ENCODE measurements around the gene KMT2C.

Gene KMT2C

DNA sequence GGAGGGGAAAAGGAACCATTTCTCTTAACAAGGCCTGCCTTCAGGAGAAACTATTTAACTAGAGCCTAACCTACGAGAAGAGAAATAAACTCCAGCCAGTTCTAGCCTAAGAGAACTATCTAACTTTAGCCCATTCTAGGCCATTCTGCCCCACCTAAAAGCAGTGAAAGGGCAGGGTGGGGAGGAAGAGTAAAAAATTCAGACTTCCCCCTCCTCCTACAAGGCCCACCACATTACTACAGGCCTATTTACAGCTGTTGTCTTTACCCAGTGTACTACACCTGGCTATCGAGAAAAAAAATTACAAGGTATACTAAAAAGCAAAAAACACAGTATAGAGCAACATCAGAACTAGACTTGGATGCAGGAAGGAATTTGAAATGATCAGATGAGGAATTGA, 93.0 kb downstream of the KMT2C start:
- Histone ChIP-seq H3K4me1 (ENCODE audit: control insufficient read depth, insufficient read depth, low read length) (peaks cover 4% of the 10 kb centered on the region), H3K27me3 (ENCODE audit: control insufficient read depth, insufficient read depth, low read length) (no peaks in the 10 kb centered on the region), H3K4me2 (ENCODE audit: low read length) (no peak overlapping the region), H3K36me3 (ENCODE audit: insufficient read depth, low read length) (peaks cover 3% of the 10 kb centered on the region), H3K4me3 (ENCODE audit: low read length) (no peak overlapping the region), H3K9ac (ENCODE audit: low read depth, low read length) (no peak overlapping the region), H3K9me3 (replicated peaks; ENCODE audit: low read length) (no peaks in the 10 kb centered on the region)

DNA sequence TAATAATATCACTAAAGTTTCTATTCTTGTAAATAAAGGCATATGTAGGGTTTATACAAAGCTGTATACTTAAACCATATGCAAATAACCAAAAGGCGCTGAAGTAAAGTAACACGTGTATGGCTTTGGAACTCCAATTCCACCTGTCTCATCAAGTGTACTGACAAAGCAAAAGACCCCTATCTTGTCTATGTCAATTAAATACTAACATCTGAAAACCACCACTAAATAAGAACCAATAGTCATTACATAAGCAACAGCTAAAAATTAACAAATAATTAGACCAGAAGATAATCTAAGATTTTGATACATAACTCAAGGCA, 93.9 kb downstream of the KMT2C start:
- no peaks in the 10 kb centered on the region for H3K27me3 ChIP-seq (ENCODE audit: control insufficient read depth, insufficient read depth, low read length)
- no peak overlapping the region for H3K4me3 ChIP-seq (ENCODE audit: low read length)
- H3K36me3 ChIP-seq (ENCODE audit: insufficient read depth, low read length), result no peaks in the 10 kb centered on the region
- H3K9me3 ChIP-seq (replicated peaks; ENCODE audit: low read length), result no peaks in the 10 kb centered on the region
- no peak overlapping the region for H3K4me2 ChIP-seq (ENCODE audit: low read length)
- peaks cover 4% of the 10 kb centered on the region for H3K4me1 ChIP-seq (ENCODE audit: control insufficient read depth, insufficient read depth, low read length)
- H3K9ac ChIP-seq (ENCODE audit: low read depth, low read length), result no peak overlapping the region

DNA sequence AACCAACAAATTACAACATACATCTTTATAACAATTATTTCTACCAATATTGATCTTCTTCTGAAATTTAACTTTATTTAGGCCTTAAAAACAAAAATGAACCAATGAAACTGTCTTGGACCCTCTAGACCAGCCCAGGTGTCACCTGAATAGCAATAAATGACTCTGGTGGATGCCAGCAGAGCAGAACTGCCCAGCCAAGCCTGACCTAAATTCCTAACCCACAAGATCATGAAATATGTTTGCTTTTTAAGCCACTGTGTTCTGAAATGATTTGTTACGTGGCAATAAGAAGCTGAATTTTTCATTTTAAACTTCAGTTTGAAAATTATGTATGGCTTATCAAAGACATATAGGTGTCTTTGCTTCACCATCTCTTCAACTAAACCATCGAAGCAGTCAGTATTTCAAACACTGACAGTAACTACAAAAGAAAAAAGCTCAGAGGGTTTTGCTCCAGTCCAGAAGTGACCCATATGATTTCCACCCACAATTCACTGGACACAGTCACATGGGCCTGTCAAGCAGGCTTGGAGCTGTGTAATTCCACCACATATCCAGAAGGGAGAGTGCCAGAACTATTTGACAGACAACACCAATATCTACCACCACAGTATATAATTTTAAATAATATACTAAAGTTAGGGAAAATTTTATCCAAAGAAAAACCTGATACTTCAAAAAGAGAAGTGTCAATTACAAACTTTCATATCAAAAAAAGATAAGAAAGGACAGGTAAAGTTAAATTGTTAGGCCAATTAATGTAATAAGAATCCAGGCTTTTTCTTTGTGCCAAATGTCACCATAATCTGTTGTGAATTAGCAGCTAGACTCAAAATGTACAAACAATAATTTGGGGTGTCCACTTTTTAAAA, 94.5 kb downstream of the KMT2C start:
- Histone ChIP-seq H3K4me3 (ENCODE audit: low read length) (no peak overlapping the region), H3K9me3 (replicated peaks; ENCODE audit: low read length) (no peaks in the 10 kb centered on the region), H3K9ac (ENCODE audit: low read depth, low read length) (peak overlapping the region; percentile 31), H3K4me2 (ENCODE audit: low read length) (no peak overlapping the region), H3K4me1 (ENCODE audit: control insufficient read depth, insufficient read depth, low read length) (peaks cover 4% of the 10 kb centered on the region), H3K27me3 (ENCODE audit: control insufficient read depth, insufficient read depth, low read length) (no peaks in the 10 kb centered on the region), H3K36me3 (ENCODE audit: insufficient read depth, low read length) (no peaks in the 10 kb centered on the region)

DNA sequence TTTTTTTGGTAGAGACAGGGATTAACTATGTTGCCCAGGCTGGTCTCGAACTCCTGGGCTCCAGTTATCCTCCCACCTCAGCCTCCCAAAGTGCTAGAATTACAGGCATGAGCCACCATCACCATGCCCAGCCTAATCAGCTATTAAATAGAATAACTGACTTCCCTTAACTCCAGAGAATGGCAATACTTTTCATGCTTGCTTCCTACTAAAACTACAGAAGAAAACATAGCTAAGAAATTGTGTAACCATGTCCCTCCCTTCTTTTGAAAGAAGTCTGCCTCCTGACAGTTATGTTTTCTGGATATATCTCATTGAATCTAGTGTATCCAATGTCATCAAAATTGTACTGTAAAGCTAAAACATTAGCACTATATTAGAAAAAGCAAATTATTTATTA, 95.6 kb downstream of the KMT2C start:
- Histone ChIP-seq H3K27me3 (ENCODE audit: control insufficient read depth, insufficient read depth, low read length) (no peaks in the 10 kb centered on the region), H3K9me3 (replicated peaks; ENCODE audit: low read length) (no peaks in the 10 kb centered on the region), H3K4me1 (ENCODE audit: control insufficient read depth, insufficient read depth, low read length) (peaks cover 4% of the 10 kb centered on the region)

DNA sequence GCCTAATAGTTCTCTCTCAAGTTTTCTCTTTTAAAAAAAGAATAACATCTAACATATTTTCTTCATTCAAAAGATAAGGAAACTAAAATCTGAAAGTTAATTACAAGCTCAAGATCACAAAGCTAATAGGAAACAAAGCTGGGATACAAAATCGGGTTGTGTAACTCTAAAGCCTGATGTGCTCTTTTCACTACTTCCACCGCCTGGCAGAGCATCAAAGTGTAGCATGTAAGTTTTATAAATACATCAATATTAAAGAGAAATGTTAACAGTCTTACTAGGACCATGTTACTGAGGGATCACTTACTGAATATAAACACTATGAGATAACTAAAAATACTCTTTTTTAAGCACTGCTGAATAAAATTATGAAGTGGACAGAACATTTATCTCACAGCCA, 97.2 kb downstream of the KMT2C start:
- Histone ChIP-seq H3K9ac (ENCODE audit: low read depth, low read length) (no peak overlapping the region), H3K4me3 (ENCODE audit: low read length) (no peak overlapping the region), H3K4me1 (ENCODE audit: control insufficient read depth, insufficient read depth, low read length) (peaks cover 4% of the 10 kb centered on the region), H3K27me3 (ENCODE audit: control insufficient read depth, insufficient read depth, low read length) (no peaks in the 10 kb centered on the region), H3K4me2 (ENCODE audit: low read length) (no peak overlapping the region), H3K36me3 (ENCODE audit: insufficient read depth, low read length) (no peaks in the 10 kb centered on the region), H3K9me3 (replicated peaks; ENCODE audit: low read length) (no peaks in the 10 kb centered on the region)

More for the DNA sequence above, 95.6 kb downstream of the KMT2C start:
- no peak overlapping the region for H3K4me3 ChIP-seq (ENCODE audit: low read length)
- no peak overlapping the region for H3K4me2 ChIP-seq (ENCODE audit: low read length)
- H3K9ac ChIP-seq (ENCODE audit: low read depth, low read length), result no peak overlapping the region
- no peaks in the 10 kb centered on the region for H3K36me3 ChIP-seq (ENCODE audit: insufficient read depth, low read length)

DNA sequence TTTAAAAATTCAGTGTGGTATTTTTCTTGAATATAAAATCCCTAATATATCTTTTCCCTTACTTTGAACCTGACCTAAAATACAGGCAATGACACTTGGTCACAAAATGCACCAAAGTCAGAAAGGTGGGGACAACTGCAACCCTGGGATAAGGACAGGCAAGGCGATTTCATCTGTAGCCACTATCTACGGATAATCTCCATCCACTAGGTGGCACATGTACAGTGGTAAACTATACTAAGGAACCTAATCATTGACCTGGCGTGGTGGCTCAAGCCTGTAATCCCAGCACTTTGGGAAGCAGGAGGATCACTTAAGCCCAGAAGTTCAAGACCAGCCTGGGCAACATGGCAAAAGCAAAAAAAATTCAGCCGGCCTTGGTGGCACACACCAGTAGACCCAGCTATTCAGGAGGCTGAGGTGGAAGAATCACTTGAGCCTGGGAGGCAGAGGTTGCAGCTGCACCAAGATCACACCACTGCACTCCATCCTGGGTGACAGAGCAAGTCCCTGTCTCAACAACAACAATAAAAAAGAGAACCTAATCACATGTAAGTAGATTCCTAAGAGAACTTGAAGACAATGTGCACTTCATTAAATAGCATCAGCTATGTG, 98.9 kb downstream of the KMT2C start:
- H3K4me3 ChIP-seq (ENCODE audit: low read length), result no peak overlapping the region
- peaks cover 4% of the 10 kb centered on the region for H3K4me1 ChIP-seq (ENCODE audit: control insufficient read depth, insufficient read depth, low read length)
- H3K9ac ChIP-seq (ENCODE audit: low read depth, low read length), result no peak overlapping the region
- H3K4me2 ChIP-seq (ENCODE audit: low read length), result no peak overlapping the region
- H3K27me3 ChIP-seq (ENCODE audit: control insufficient read depth, insufficient read depth, low read length), result no peaks in the 10 kb centered on the region
- no peaks in the 10 kb centered on the region for H3K9me3 ChIP-seq (replicated peaks; ENCODE audit: low read length)
- H3K36me3 ChIP-seq (ENCODE audit: insufficient read depth, low read length), result no peaks in the 10 kb centered on the region

DNA sequence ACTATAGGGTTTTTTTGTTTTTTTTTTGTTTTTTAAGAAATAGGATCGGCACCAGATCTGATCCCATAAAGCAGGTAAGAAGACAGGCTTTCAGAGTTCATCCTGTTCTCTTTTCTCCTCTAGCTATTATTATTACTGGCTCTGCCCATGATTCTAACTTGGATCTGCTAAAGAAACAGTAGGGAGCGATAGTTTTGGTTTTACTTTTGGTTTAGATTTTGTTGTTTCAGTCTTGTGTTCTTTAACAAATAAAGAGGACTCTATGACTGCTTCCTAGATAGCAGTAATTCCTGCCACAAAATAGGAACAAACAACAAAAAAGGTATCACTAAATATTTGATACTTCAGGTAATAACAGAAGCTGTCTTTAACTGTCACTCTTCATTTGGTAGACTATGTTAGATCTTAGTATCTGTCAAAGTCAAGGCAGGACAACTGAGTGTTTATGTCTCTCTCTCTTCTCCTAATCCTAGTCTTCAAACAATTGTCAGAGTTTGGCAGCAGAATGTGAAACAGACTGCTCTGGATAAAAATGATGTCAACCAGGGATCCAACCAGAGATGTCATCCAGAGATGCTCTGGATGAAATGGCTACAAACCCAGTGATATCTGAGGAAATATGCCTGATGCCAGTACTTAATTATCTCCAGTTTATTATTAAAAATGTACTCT, 99.8 kb downstream of the KMT2C start:
- Histone ChIP-seq H3K36me3 (ENCODE audit: insufficient read depth, low read length) (no peaks in the 10 kb centered on the region), H3K4me2 (ENCODE audit: low read length) (peak overlapping the region; percentile 19), H3K4me1 (ENCODE audit: control insufficient read depth, insufficient read depth, low read length) (peaks cover 5% of the 10 kb centered on the region), H3K27me3 (ENCODE audit: control insufficient read depth, insufficient read depth, low read length) (no peaks in the 10 kb centered on the region), H3K9me3 (replicated peaks; ENCODE audit: low read length) (no peaks in the 10 kb centered on the region), H3K9ac (ENCODE audit: low read depth, low read length) (peak overlapping the region; percentile 21), H3K4me3 (ENCODE audit: low read length) (no peak overlapping the region)

DNA sequence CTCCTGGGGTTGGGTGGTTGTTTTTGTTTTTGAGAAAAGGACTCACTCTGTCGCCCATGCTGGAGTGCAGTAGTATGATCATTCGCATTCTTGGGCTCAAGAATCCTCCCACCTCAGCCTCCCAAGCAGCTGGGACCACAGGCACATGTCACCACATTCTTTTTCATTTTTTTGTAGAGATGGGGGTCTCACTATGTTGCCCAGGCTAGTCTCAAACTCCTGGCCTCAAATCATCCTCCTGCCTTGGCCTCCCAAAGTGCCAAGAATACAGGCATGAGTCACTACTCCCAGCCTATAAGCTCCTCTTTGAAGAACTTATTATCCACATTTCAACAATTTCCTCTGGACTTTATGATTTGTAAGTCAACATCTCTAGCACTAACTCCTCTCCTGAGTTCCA, 102.7 kb downstream of the KMT2C start:
- peaks cover 10% of the 10 kb centered on the region for H3K36me3 ChIP-seq (ENCODE audit: insufficient read depth, low read length)
- no peak overlapping the region for H3K9ac ChIP-seq (ENCODE audit: low read depth, low read length)
- H3K4me3 ChIP-seq (ENCODE audit: low read length), result no peak overlapping the region
- peaks cover 11% of the 10 kb centered on the region for H3K4me1 ChIP-seq (ENCODE audit: control insufficient read depth, insufficient read depth, low read length)
- H3K27me3 ChIP-seq (ENCODE audit: control insufficient read depth, insufficient read depth, low read length), result no peaks in the 10 kb centered on the region
- H3K9me3 ChIP-seq (replicated peaks; ENCODE audit: low read length), result no peaks in the 10 kb centered on the region
- H3K4me2 ChIP-seq (ENCODE audit: low read length), result no peak overlapping the region

DNA sequence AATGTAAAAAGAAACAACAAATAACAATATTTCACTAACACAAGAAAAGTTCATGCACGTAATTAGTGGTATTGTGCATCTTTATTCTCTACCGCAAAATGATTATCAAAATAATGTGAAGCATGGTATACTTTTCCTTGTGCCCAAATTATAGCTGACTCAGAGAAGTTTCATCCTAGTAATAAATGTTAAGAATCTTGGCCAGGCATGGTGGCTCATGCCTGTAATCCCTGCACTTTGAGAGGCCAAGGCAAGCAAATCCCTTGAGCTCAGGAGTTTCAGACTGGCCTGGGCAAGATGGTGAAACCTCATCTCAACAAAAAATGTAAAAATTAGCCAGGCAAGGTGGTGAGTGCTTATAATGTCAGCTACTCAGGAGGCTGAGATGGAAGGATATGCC, 105.0 kb downstream of the KMT2C start:
- Histone ChIP-seq H3K9me3 (replicated peaks; ENCODE audit: low read length) (no peaks in the 10 kb centered on the region), H3K9ac (ENCODE audit: low read depth, low read length) (no peak overlapping the region), H3K4me2 (ENCODE audit: low read length) (no peak overlapping the region), H3K4me1 (ENCODE audit: control insufficient read depth, insufficient read depth, low read length) (peaks cover 11% of the 10 kb centered on the region), H3K36me3 (ENCODE audit: insufficient read depth, low read length) (peaks cover 21% of the 10 kb centered on the region), H3K27me3 (ENCODE audit: control insufficient read depth, insufficient read depth, low read length) (no peaks in the 10 kb centered on the region), H3K4me3 (ENCODE audit: low read length) (no peak overlapping the region)

DNA sequence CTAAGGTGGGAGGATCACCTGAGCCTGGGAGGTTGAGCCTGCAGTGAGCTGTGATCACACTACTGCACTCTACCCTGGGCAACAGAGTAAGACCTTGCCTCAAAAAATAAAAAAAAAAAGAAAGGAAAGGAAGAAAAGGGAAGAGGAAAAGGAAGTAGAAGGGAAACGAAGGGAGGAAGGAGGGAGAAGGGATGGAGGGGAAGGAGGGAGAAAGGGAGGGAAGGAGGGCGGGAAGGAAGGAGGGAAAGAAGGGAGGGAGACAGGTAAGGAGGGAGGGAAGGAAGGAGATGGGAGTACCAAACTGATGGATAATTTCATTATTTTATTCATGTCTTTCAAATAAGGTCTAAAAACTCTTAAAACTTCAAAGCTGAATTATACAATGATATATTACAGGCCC, 106.3 kb downstream of the KMT2C start:
- Histone ChIP-seq H3K4me1 (ENCODE audit: control insufficient read depth, insufficient read depth, low read length) (peaks cover 11% of the 10 kb centered on the region), H3K9ac (ENCODE audit: low read depth, low read length) (no peak overlapping the region)

DNA sequence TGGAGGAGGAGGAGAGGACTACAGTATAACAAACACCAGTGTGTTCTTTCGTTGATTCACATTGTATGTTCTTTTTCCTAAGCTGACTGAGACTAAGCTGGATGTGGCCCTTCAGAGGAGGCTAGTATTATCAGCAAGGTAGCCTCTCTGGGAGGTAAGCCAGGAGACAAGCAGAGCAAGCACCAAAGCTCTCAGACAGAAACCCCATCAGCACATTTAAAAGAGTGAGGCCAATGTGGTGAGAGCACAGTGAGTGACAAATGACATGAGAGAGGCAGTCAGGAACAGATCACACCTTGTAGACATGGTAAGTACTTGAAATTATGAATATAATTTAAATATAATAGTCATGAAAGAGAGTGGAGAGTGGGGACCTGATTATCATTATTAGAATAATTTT, 107.6 kb downstream of the KMT2C start:
- Histone ChIP-seq H3K36me3 (ENCODE audit: insufficient read depth, low read length) (peaks cover 23% of the 10 kb centered on the region), H3K9me3 (replicated peaks; ENCODE audit: low read length) (no peaks in the 10 kb centered on the region), H3K9ac (ENCODE audit: low read depth, low read length) (no peak overlapping the region), H3K4me3 (ENCODE audit: low read length) (no peak overlapping the region), H3K4me1 (ENCODE audit: control insufficient read depth, insufficient read depth, low read length) (peaks cover 11% of the 10 kb centered on the region), H3K4me2 (ENCODE audit: low read length) (no peak overlapping the region), H3K27me3 (ENCODE audit: control insufficient read depth, insufficient read depth, low read length) (no peaks in the 10 kb centered on the region)

More for the DNA sequence above, 106.3 kb downstream of the KMT2C start:
- Histone ChIP-seq H3K36me3 (ENCODE audit: insufficient read depth, low read length) (peaks cover 23% of the 10 kb centered on the region), H3K9me3 (replicated peaks; ENCODE audit: low read length) (no peaks in the 10 kb centered on the region), H3K4me2 (ENCODE audit: low read length) (no peak overlapping the region), H3K4me3 (ENCODE audit: low read length) (no peak overlapping the region), H3K27me3 (ENCODE audit: control insufficient read depth, insufficient read depth, low read length) (no peaks in the 10 kb centered on the region)

All from skeletal muscle satellite cell (primary cell).